Stimulated activated CD4-positive, alpha-beta T cell treated with anti-CD3 and anti-CD28 coated beads, Interleukin-1b, Interleukin-23, amount 100 ng/mL, for 1 hour (primary cell): ENCODE data around the gene SMIM10L1.

Experiments used
- DNase-seq, 2 donors: peaks; one replicate each; pipeline ENCODE4 v3.0.0-alpha.2; 2020; ENCODE audit warnings: low read depth in 2 of 2

Gene SMIM10L1

DNA sequence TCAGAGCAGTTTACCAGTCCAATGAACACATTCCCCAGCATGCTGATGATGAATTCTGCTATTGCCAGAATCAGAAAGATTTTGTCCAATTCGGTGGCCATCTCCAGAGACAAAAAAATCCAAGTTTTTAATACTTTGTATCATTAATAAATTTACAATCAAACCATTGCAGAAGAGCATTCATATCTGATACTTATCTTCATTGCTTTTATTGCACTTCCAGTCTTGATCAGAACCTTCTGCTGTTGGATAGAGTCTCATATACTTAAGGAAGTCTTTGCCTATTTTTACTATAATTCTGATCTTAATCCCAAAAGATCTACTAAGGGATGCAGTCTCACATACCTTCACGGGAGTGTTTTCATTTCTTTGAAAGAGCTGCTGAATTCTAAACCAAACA, 15.8 kb downstream of the SMIM10L1 start, which contains the start of gene TAS2R42:
Gene TAS2R42 (minus strand): TSS at position 101 of the 400 bp plus-strand sequence. CDS start 0 bp downstream, at position 101.
- DNase-seq = no peak

DNA sequence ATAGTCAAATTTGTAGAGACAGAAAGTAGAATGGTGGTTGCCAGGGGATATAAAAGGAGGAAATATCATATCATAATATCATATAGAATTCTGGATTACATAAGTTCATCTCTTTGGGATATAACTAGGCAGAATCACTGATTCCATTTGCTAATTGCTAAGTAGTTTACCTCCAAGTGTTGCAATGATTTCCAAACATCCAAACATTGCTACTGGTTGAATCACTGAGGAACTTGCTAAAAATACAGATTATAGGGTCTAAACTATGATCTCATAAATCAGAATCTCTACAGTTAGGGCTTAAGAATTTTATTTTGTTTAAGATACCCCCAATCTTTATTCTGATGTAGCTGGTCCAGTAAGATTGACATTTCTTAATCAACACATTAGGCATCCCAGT, 31.8 kb downstream of the SMIM10L1 start:
- DNase-seq = no peak

DNA sequence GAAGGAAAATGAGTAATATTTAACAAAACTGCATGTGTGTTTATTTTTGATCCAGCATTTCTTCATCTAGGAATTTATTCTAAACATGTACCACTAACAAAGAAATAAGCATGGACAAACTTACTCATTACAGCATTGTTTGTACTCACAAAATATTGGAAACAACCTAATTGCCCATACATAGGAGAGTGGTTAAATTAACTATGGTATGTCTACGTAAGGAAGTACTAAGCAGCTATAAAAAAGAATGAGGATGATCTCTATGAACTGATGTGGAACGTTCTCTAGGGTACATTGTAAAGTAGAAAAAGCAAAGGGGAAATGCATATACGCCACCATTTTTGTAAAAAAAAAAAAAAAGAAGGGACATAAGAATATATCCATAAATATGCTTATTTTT, 33.2 kb downstream of the SMIM10L1 start:
- no peak for DNase-seq

GRCh38 chr12:11209113-11209512, 38.1 kb downstream of the SMIM10L1 start:
- DNase-seq = no peak
